ENCODE data around the gene SRSF2. TPM values are rescaled to one million over a fixed set of nuclear protein-coding genes. Genes with fewer than 3 reads are reported as not detected.

SRSF2 gene
- total and polyA plus RNA-seq, 7 donors, result 57.9 to 135 (median 108) TPM

DNA sequence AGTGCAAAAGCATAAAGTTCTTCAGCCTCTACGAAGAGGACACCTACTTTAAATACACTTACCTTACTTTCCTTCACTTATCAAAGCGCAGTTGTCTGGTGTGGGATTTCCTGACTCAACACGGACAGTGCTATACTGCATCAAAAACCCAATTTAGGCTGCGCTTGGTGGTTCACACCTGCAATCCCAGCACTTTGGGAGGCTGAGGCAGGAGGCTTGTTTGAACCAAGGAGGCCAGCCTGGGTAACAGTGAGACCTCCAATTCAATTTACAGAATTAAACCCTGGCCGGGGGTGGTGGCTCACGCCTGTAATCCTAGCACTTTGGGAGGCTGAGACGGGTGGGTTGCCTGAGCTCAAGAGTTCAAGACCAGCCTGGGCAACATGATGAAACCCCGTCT lies 14.9 kb downstream of the SRSF2 start:
- intact Hi-C loops (cut with DNase I), result no loop called here
- Histone ChIP-seq H3K9me3 (no peaks in the 10 kb centered on the region), H3K27me3 (ENCODE audit: insufficient read depth in 3 of 3, low read length in 2 of 3) (no peaks in the 10 kb centered on the region), H3K27ac (peak overlapping the region; percentile 28), H3K36me3 (ENCODE audit: insufficient read depth in 1 of 2, low read depth in 1 of 2) (peaks cover 6 to 81% of the 10 kb centered on the region in 2 donors), H3K4me3 (no peak overlapping the region), H3K4me1 (peaks cover 34% of the 10 kb centered on the region)
- WGBS, 3 donors, result 92 to 93% (median 93%) methylated on average over 8 of the region's 8 CpGs
- ATAC-seq (no peak), DNase-seq (no peak)
- TF ChIP-seq, protein P1, sequence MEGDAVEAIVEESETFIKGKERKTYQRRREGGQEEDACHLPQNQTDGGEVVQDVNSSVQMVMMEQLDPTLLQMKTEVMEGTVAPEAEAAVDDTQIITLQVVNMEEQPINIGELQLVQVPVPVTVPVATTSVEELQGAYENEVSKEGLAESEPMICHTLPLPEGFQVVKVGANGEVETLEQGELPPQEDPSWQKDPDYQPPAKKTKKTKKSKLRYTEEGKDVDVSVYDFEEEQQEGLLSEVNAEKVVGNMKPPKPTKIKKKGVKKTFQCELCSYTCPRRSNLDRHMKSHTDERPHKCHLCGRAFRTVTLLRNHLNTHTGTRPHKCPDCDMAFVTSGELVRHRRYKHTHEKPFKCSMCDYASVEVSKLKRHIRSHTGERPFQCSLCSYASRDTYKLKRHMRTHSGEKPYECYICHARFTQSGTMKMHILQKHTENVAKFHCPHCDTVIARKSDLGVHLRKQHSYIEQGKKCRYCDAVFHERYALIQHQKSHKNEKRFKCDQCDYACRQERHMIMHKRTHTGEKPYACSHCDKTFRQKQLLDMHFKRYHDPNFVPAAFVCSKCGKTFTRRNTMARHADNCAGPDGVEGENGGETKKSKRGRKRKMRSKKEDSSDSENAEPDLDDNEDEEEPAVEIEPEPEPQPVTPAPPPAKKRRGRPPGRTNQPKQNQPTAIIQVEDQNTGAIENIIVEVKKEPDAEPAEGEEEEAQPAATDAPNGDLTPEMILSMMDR (IDR thresholded peaks at IDR 0.05), result no peak

DNA sequence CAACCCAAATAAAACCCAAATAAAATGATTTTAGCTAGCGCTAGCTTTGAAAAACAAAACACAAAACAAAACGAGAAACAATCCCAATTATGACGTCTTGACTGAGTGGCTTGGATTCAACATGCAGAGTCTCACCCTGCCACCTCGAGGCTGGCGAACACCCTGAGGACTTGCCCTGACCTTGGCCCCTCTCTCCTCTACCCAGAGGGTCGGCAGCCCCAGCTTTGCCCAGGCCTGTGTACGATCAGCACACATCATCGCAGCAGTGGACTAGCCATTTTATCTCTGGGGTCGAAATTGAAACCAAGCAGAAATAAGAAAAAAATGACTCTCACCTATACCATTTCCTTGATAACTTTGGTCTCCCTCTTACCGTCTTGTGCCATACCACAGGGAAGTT lies 15.7 kb downstream of the SRSF2 start:
- no peak overlapping the region for H3K27ac ChIP-seq
- peaks cover 6 to 89% of the 10 kb centered on the region in 2 donors for H3K36me3 ChIP-seq (ENCODE audit: insufficient read depth in 1 of 2, low read depth in 1 of 2)
- H3K27me3 ChIP-seq (ENCODE audit: insufficient read depth in 3 of 3, low read length in 2 of 3), result no peaks in the 10 kb centered on the region
- peak overlapping the region; percentile 15 for H3K4me3 ChIP-seq
- TF ChIP-seq, protein P1 (IDR thresholded peaks at IDR 0.05), result no peak
- no peak for ATAC-seq
- DNase-seq, result no peak
- WGBS, 3 donors, result 84 to 91% (median 88%) methylated on average over 10 of the region's 10 CpGs
- no peaks in the 10 kb centered on the region for H3K9me3 ChIP-seq
- intact Hi-C loops (cut with DNase I), result no loop called here
- peaks cover 42% of the 10 kb centered on the region for H3K4me1 ChIP-seq

DNA sequence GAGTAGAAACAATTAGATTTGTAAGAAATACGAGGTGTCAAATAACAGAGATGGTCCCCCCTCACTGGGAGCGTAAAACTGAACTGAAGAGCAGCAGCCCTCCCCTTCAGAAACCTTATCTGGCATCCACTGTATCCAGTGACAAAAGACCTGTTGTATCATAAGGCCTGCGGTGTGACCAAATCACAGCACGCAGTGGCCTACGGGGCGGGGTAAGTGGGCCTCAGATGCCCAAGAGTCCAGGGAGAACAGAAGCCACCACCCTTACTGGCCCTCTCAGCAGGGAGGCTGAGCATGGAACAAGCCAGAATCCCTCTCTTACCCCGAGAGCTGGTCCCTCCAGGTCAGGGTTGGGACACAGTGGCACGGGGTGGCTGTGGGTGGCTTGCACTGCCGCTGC lies 16.2 kb downstream of the SRSF2 start:
- ATAC-seq (no peak), DNase-seq (no peak)
- WGBS, 3 donors, result 86 to 94% (median 88%) methylated on average over 9 of the region's 9 CpGs
- Histone ChIP-seq H3K4me3 (no peak overlapping the region), H3K36me3 (ENCODE audit: insufficient read depth in 1 of 2, low read depth in 1 of 2) (peaks cover 6 to 95% of the 10 kb centered on the region in 2 donors), H3K27me3 (ENCODE audit: insufficient read depth in 3 of 3, low read length in 2 of 3) (no peaks in the 10 kb centered on the region), H3K4me1 (peaks cover 45% of the 10 kb centered on the region), H3K9me3 (no peaks in the 10 kb centered on the region), H3K27ac (no peak overlapping the region)
- TF ChIP-seq, protein P1 (IDR thresholded peaks at IDR 0.05), result no peak
- intact Hi-C loops (cut with DNase I), result no loop called here

DNA sequence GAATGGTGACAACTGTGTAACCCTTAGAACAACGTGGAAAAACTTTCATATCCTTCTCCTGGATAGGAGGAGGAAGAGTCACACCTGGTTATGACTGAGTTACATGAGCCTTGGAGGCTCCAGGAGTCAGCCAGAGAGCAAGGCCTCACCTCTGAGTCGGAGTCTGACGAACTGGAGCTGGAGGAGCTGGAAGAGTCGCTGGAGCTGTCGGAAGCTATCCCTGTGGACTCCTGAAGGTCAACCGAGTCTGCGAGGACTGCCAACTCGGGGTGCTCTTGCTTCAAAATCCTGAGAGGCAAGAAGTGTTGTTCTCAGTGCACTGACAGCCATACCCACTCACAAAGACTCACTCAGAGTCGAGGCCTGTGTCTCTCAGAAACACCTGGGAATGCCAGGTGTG lies 16.9 kb downstream of the SRSF2 start:
- intact Hi-C loops (cut with DNase I), result no loop called here
- Histone ChIP-seq H3K36me3 (ENCODE audit: insufficient read depth in 1 of 2, low read depth in 1 of 2) (peaks cover 6 to 99% of the 10 kb centered on the region in 2 donors), H3K27me3 (ENCODE audit: insufficient read depth in 3 of 3, low read length in 2 of 3) (no peaks in the 10 kb centered on the region), H3K4me3 (no peak overlapping the region), H3K4me1 (peaks cover 49% of the 10 kb centered on the region), H3K9me3 (no peaks in the 10 kb centered on the region), H3K27ac (no peak overlapping the region)
- 81 to 88% (median 87%) methylated on average over 9 of the region's 9 CpGs for WGBS, 3 donors
- no peak for ATAC-seq
- TF ChIP-seq, protein P1 (IDR thresholded peaks at IDR 0.05), result no peak
- DNase-seq, result no peak

DNA sequence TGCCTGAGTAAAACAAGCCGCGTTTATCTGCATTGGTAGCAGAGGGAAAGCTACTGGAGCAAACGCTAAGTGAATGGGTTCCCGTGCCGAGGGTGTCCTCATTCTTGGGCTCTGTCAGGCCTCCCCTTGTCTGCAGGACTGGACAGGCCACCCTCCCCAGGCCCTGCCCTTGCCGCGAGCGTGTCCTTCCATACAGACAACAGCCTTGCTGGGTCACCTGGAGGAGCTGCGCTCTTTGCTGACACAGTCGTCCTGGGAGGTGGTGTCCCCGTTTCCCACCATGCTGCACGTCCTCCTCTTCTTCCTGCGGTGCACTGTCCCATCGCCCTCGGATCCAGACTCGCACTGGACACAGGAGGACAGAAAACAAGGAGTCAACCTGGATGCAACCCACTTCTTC lies 18.6 kb downstream of the SRSF2 start:
- ATAC-seq, result no peak
- no peaks in the 10 kb centered on the region for H3K9me3 ChIP-seq
- H3K36me3 ChIP-seq (ENCODE audit: insufficient read depth in 1 of 2, low read depth in 1 of 2), result peaks cover 8 to 97% of the 10 kb centered on the region in 2 donors
- H3K4me1 ChIP-seq, result peaks cover 45% of the 10 kb centered on the region
- no peak for DNase-seq
- TF ChIP-seq, protein P1 (IDR thresholded peaks at IDR 0.05), result no peak
- intact Hi-C loops (cut with DNase I), result no loop called here
- H3K27me3 ChIP-seq (ENCODE audit: insufficient read depth in 3 of 3, low read length in 2 of 3), result no peaks in the 10 kb centered on the region
- no peak overlapping the region for H3K4me3 ChIP-seq
- H3K27ac ChIP-seq, result no peak overlapping the region
- 84 to 90% (median 85%) methylated on average over 16 of the region's 16 CpGs for WGBS, 3 donors
